AG09309 (cell line): Measurements from ENCODE around the gene PDRG1.

Experiments used
- DNase-seq: peaks from one replicate; pipeline ENCODE4 v3.0.0-alpha.2; 2010; ENCODE audit warnings: low read depth
- H3K4me3 ChIP-seq: 2 replicates; pipeline ENCODE4 v1.5.1; 2011; ENCODE audit warnings: mild to moderate bottlenecking, low read depth, low read length, moderate library complexity; ENCODE audit not compliant: control insufficient read depth
- TF ChIP-seq, protein P1 (sequence below): IDR thresholded peaks from 2 replicates; pipeline ENCODE4 v1.5.1; 2011; ENCODE audit warnings: mild to moderate bottlenecking, low read depth, low read length, inconsistent platforms; ENCODE audit not compliant: insufficient read depth, control insufficient read depth; ENCODE audit errors: missing control alignments

Gene PDRG1

DNA sequence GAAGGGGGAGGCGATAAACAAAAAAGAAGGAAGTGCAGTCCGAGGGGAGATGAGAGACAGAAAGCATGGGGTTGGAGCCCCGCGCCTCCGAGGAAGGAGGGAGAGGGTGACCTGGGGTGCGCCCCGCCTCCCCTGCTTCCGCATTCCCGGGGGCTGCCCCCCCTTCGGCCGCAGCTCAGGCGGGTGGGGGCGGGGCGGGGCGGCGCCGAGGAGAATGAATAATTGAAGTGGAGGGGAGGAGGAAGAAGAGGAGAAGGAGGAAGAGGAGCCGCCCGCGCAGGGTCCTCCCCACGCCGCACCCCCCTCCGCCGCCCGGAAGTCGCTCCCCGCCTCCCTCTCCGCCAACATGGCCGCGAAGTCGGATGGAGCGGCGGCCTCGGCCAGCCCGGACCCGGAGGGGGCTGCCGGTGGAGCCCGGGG is 16.0 kb upstream of the PDRG1 start, which contains the start of gene XKR7:
TSS of gene XKR7 (plus strand) at position 322 of the 420 bp plus-strand sequence. CDS start at position 347, 25 bp downstream.
- no peak for DNase-seq
- TF ChIP-seq, protein P1, sequence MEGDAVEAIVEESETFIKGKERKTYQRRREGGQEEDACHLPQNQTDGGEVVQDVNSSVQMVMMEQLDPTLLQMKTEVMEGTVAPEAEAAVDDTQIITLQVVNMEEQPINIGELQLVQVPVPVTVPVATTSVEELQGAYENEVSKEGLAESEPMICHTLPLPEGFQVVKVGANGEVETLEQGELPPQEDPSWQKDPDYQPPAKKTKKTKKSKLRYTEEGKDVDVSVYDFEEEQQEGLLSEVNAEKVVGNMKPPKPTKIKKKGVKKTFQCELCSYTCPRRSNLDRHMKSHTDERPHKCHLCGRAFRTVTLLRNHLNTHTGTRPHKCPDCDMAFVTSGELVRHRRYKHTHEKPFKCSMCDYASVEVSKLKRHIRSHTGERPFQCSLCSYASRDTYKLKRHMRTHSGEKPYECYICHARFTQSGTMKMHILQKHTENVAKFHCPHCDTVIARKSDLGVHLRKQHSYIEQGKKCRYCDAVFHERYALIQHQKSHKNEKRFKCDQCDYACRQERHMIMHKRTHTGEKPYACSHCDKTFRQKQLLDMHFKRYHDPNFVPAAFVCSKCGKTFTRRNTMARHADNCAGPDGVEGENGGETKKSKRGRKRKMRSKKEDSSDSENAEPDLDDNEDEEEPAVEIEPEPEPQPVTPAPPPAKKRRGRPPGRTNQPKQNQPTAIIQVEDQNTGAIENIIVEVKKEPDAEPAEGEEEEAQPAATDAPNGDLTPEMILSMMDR, result no peak
- H3K4me3 ChIP-seq, result no peak within 1 kb of the TSS

DNA sequence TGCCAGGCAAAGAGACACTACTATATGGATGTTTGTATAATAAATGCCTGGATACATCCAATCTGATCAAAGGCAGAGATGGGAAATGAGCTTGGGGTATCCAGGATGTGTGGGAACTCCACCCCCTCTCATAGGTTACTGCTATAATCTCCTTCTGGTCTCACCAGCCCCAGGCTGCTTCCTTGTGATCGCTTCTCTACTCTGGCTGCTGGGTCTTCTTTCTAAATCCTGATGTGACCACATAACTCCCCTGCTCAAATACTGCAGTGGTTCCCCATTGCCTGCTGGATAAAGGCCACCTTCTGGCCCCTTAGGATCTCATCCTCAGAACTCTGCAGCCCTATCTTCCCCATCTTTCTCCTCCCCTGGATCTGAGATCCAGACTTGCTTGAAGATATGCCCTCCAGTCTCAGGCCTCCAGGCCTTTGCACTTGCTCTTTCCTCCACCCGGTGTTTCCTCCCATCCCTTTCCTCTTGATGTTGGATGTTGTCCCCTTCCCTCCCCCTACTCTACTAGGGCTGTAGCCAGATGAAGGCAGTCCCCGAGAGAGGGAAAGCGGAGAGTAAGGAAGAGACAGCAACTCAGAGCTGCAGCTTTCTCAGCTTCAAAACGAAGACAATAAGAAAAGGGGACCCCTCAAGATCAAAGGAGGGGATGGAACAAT is 15.3 kb upstream of the PDRG1 start:
- H3K4me3 ChIP-seq, result no peak overlapping the region
- no peak for DNase-seq
- TF ChIP-seq, protein P1, result no peak

DNA sequence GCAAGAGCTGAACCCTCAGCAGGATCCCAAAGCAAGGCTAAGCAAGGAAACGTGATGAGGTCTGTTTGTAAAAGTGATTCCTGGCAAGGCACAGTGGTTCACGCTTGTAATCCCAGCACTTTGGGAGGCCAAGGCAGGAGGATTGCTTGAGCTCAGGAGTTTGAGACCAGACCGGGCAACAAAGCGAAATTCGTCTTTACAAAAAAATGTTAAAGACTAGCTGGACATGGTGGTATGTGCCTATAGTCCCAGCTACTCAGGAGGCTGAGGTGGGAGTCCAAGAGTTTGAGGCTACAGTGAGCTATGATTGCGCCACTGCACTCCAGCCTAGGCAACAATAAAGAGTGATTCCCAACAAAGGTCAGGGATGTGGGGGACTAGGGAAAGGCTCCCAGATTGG is 12.0 kb upstream of the PDRG1 start:
- TF ChIP-seq, protein P1, result no peak
- H3K4me3 ChIP-seq, result no peak overlapping the region
- DNase-seq, result no peak

DNA sequence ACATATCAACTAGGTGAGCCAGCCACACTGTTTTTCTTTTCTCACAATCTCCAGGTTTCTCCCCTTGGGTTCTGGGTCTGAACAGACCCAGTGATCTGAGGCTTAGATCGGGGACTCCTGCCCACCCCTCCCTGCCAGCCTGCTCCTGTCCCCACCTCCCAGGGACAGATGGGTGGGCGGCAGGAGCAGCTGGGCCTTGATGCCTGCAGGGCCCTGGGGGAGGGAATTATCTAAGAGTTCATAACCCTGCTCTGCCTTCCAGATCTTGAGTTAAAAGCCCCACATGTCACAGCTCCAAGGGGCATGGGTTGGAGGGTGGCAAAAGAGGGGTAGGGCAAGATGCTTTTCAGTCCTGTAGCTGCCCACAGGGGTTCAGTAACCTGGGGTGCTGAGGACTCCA is 10.9 kb upstream of the PDRG1 start:
- H3K4me3 ChIP-seq, result no peak overlapping the region
- TF ChIP-seq, protein P1, result no peak
- no peak for DNase-seq

DNA sequence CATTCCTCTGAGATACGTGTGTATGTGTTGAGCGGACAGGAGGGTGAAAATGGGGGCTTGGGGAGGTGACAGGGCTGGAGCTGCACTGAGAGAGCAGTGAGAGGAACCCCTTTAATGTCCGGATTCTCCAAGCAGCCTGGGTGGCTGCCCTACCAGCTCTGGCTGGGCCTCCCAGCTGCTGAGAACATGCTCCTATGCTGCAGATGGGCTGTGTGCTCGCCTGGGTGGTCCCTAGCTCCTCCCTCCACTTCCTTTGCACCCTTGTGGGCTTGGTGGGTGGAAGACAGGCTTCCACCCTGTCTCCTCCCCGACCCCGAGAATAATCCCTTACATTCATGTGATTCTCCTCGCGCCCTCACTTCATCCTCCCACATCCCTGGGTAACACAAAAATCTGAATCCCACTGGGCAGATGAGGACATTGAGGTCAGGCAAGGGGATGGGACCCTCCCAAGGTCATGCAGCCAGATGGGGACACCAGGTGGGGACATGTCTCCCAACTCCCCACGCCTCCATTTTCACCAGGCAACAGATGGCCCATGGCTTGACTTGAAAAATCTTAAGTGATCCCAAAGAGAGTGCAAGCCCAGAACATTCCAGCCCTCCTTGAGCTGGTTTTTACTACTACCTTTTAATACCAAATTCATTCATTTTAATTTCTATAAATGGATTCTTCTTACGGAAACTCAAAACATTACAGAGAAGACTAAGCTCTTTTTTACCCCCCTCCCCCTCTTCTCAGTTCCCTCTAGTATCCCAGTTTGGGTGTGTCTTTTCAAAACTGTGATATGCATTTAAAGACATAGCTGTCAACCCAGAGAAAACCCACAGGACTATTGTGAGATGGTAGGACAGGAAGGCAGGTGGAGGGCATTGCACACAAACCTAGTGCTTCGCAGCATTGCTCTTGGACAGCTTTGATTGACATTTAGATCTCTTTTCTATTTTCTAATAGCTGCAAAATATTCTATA is 5.0 kb upstream of the PDRG1 start:
- H3K4me3 ChIP-seq, result no peak overlapping the region
- TF ChIP-seq, protein P1, result no peak

DNA sequence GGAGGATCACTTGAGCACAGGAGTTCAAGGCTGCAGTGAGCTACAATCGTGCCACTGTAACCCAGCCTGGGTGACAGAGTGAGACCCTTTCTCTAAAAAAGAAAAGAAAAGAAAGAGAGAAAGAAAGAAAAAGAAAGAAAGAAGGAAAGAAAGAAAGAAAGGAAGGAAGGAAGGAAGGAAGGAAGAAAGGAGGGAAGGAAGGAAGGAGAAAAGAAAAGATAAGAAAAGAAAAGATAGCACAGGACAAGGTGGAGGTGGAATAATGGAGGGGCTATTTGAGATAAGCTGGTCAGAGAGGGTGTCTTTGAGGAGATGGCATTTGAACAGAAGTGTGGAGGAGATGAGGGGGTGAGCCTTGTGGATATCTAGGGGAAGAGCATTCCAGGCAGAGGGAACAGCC is 2.7 kb upstream of the PDRG1 start:
- no peak overlapping the region for H3K4me3 ChIP-seq
- TF ChIP-seq, protein P1, result no peak
- DNase-seq, result no peak

More for the DNA sequence above, 5.0 kb upstream of the PDRG1 start:
- no peak for DNase-seq
